Measurements from ENCODE around the gene MBL2. TPM values are rescaled to one million over a fixed set of nuclear protein-coding genes. Genes with fewer than 3 reads are reported as not detected.

Gene MBL2
- total RNA-seq, 3 donors from 2014 or later, result not detected

DNA sequence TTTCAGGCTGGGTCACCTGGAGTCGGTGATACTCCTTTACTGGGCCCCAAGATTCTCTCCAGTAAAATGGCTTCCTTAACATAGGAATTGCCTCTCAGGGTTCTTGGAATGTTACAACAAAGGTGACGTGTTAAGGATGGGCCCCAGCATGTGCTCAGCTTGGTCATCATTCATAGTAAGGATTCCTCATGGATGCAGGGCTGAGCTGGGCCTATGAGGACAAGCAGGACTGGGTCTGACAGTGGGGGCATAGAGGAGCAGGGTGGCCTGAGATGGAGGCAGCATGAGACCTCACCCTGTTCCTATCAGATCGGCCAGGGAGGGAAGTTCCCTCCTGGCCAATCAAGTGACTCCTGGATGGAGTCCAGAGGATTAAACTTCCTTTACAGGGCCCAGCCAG is 12.8 kb upstream of the MBL2 start:
- no peak overlapping the region for H3K27ac ChIP-seq
- H3K4me3 ChIP-seq, result no peak overlapping the region
- H3K27me3 ChIP-seq, result no peaks in the 10 kb centered on the region
- TF ChIP-seq POLR2A (IDR thresholded peaks at IDR 0.05), result no peak
- TF ChIP-seq POLR2AphosphoS5 (IDR thresholded peaks at IDR 0.05), result no peak
- TF ChIP-seq, protein P1, sequence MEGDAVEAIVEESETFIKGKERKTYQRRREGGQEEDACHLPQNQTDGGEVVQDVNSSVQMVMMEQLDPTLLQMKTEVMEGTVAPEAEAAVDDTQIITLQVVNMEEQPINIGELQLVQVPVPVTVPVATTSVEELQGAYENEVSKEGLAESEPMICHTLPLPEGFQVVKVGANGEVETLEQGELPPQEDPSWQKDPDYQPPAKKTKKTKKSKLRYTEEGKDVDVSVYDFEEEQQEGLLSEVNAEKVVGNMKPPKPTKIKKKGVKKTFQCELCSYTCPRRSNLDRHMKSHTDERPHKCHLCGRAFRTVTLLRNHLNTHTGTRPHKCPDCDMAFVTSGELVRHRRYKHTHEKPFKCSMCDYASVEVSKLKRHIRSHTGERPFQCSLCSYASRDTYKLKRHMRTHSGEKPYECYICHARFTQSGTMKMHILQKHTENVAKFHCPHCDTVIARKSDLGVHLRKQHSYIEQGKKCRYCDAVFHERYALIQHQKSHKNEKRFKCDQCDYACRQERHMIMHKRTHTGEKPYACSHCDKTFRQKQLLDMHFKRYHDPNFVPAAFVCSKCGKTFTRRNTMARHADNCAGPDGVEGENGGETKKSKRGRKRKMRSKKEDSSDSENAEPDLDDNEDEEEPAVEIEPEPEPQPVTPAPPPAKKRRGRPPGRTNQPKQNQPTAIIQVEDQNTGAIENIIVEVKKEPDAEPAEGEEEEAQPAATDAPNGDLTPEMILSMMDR (IDR thresholded peaks at IDR 0.05), result no peak
- DNase-seq (ENCODE audit: low spot score in 2 of 2), result no peak
- intact Hi-C loops (cut with DNase I; ENCODE audit: low total_unique reads), result no loop called here
- H3K4me1 ChIP-seq, result no peaks in the 10 kb centered on the region
- H3K9me3 ChIP-seq, result no peaks in the 10 kb centered on the region
- no peaks in the 10 kb centered on the region for H3K36me3 ChIP-seq

DNA sequence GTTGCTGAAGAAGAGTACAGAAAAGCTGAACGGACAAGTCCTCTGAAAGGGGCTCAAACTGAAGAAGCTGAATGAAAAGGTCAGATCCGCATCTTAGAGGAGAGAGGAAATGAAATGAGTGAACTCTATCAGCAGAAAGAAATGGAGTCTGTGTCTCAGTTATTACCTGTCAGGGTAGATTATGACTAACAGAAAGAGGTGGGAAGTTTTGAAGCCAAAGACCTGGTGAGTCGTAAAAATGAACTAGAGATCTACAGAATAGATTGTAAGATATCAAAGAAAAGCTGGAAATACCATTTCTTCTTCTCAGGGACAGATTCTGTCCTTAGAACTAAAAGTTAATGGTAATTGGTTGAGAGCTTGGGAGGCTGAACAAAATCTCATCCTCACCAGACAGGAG is 11.1 kb upstream of the MBL2 start:
- no peak overlapping the region for H3K27ac ChIP-seq
- TF ChIP-seq, protein P1 (IDR thresholded peaks at IDR 0.05), result no peak
- TF ChIP-seq POLR2A (IDR thresholded peaks at IDR 0.05) (no peak), POLR2AphosphoS5 (IDR thresholded peaks at IDR 0.05) (no peak)
- H3K4me1 ChIP-seq, result no peaks in the 10 kb centered on the region
- intact Hi-C loops (cut with DNase I; ENCODE audit: low total_unique reads), result no loop called here
- no peaks in the 10 kb centered on the region for H3K27me3 ChIP-seq
- H3K9me3 ChIP-seq, result no peaks in the 10 kb centered on the region
- DNase-seq (ENCODE audit: low spot score in 2 of 2), result no peak
- H3K4me3 ChIP-seq, result no peak overlapping the region
- no peaks in the 10 kb centered on the region for H3K36me3 ChIP-seq

DNA sequence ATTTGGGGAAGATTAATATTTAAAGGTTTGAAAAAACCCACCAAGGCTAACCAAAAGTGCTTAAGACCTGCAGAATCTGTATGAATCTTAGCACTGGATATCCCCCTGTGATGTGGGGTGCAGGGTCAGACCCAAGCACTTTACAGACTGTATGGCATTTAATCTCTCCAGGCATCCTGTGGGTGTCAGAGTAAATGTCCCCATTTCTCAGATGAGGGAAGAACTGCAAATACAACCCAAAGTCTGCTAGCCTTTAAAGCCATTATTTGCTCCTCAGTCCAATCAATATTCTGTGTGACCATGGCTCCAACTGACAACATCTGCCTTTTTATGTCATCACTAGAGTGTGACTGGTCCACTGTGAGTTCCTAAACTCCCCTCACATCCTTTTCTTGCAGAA is 10.0 kb upstream of the MBL2 start:
- no peak for TF ChIP-seq POLR2AphosphoS5 (IDR thresholded peaks at IDR 0.05)
- TF ChIP-seq, protein P1 (IDR thresholded peaks at IDR 0.05), result no peak
- TF ChIP-seq POLR2A (IDR thresholded peaks at IDR 0.05), result no peak
- Histone ChIP-seq H3K4me1 (no peaks in the 10 kb centered on the region), H3K27ac (no peak overlapping the region), H3K4me3 (no peak overlapping the region), H3K27me3 (no peaks in the 10 kb centered on the region), H3K9me3 (no peaks in the 10 kb centered on the region), H3K36me3 (no peaks in the 10 kb centered on the region)
- DNase-seq (ENCODE audit: low spot score in 2 of 2), result no peak
- intact Hi-C loops (cut with DNase I; ENCODE audit: low total_unique reads), result no loop called here

DNA sequence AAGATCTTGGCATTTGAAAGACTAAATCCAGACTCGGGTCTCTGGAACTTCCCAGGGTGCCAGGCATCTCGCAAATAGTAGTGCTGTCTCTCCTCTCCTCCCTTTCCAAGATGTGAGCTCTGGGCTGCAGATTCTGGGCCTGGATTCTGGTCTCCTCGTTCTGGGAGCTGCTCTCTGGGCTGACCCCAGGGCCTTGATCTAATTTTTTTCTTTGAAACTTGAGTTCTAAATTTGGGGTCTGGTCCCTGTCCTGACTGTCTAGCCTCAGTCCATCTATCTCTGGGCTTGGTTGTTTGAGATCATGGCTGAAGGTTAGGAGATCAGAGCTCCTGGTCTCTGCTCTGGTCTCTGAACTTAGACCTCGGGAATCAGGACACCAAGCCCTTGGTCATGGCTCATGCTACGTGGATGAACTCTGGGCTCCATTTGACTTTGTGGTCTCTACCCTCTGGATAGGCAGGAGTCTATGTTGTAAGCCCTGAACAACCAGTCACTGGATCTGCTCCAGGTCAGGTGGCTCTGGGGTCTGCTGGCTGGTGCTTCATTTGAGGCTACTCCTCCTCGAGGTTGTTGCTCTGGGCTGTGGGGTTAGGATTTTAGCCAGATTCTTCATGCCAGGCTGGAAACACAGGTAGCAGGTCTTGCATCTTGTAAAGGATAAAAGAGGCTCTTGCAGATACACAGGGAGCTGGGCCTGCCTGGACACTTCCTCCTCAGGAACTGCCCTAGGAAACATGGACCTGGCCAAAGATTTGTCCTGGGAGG is 8.0 kb upstream of the MBL2 start:
- no peak for DNase-seq (ENCODE audit: low spot score in 2 of 2)
- Histone ChIP-seq H3K36me3 (no peaks in the 10 kb centered on the region), H3K27ac (no peak overlapping the region), H3K4me1 (no peaks in the 10 kb centered on the region), H3K9me3 (no peaks in the 10 kb centered on the region), H3K27me3 (no peaks in the 10 kb centered on the region), H3K4me3 (no peak overlapping the region)
- TF ChIP-seq, protein P1 (IDR thresholded peaks at IDR 0.05), result no peak
- TF ChIP-seq POLR2A (IDR thresholded peaks at IDR 0.05) (no peak), POLR2AphosphoS5 (IDR thresholded peaks at IDR 0.05) (no peak)
- intact Hi-C loops (cut with DNase I; ENCODE audit: low total_unique reads), result no loop called here

DNA sequence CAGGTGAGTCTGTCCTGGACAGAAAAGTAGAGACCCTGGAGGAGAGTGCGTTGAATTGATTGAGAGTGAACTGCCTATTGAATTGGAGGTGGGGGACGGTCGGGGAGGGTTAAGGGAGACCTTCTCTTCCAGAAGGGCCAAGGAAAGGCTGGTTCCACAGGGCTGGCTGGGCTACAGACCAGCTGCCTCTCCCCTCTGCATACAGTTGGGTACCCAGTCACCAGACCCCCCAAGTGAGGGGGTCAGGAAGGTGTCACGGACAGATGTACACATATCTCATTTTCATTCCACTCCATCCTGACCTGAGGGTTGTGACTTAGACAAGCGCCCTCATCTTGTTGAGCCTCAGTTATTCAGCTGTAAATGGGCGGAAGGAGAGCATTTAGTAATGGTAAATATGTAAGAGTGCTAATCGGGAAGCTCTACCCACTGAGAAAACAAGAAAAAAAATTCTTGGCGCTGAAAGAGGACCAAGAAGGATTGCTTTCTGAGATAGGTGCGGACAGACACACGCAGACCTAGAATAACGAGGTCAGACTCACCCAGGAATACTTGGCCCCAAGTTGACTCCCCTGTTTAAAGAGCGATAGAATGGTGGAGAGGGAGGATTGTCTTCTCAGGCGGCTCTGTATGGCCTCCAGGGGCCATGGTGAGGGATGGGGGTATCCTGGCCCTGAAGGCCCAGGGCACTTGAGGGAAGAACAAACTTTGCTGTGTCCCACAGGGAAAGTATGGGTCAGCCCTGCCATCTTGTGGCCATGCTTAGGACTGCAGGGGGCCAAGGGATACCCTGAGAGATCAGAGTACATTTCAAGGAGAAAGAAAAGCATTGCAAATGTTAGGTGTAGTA is 7.2 kb upstream of the MBL2 start:
- H3K36me3 ChIP-seq, result no peaks in the 10 kb centered on the region
- intact Hi-C loops (cut with DNase I; ENCODE audit: low total_unique reads), result no loop called here
- DNase-seq (ENCODE audit: low spot score in 2 of 2), result no peak
- TF ChIP-seq POLR2A (IDR thresholded peaks at IDR 0.05) (no peak), POLR2AphosphoS5 (IDR thresholded peaks at IDR 0.05) (no peak)
- TF ChIP-seq, protein P1 (IDR thresholded peaks at IDR 0.05), result peak in 2 of 3 donors; percentile 55 to 70
- H3K4me3 ChIP-seq, result no peak overlapping the region
- no peak overlapping the region for H3K27ac ChIP-seq
- no peaks in the 10 kb centered on the region for H3K27me3 ChIP-seq
- H3K9me3 ChIP-seq, result no peaks in the 10 kb centered on the region
- H3K4me1 ChIP-seq, result no peaks in the 10 kb centered on the region
